ELR (cell line): ENCODE measurements around the gene UTS2B.

ENCODE experiments used
- DNase-seq: peaks from one replicate; pipeline ENCODE4 v3.0.0-alpha.2; 2015; ENCODE audit warnings: low read depth

UTS2B gene

DNA sequence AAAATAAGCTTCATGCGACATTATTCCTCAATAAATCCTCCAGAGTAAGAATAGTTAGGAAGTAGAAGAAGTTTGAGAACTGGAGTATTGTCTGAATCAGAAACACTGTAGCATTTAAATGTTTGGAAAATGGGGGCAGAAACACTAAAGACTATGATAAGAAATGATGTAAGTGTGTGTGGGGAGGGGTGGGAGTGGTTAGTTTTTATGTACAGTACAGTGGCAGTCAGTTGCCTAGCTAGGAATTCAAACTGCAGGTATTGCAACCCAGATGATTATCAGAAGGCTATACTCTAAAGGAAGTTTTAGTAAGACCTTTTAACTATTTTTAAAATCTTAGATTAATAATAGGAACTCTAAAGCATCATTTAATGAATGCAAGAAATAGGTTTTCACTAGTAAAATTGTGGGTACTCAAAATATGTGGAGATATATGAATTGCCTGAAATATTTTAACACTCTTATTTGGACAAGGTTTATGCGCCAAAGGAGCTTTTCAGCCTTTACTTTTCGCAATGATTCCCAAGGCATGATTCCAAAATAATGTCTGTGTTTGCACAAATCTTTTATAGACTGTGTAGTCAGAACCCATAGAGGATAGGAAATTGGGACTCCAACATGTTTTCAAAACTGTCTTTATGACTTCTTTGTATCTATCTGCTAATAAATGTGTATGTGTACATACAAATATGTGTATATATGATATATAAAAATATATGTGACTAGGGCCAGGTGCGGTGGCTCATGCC lies 9.1 kb downstream of the UTS2B start:
- no peak for DNase-seq

DNA sequence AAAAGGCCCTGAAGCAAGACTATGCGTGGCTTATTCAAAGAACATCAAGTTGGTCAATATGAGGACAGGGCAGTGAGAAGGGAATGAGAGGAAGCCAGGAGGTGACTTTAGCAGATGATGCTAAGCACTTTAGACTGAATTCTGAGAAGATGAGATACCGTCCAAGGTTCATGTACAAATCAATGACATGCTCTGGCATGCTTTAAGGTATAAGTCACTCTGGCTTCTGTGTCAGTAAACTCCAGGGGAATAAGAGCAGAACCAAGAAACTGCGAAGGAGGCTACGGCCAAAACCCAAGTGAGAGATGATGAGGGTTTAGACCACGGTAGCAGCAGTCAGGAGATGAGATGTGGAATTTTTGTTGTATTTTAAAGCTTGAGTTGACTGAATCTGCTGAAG lies 10.0 kb downstream of the UTS2B start:
- no peak for DNase-seq

DNA sequence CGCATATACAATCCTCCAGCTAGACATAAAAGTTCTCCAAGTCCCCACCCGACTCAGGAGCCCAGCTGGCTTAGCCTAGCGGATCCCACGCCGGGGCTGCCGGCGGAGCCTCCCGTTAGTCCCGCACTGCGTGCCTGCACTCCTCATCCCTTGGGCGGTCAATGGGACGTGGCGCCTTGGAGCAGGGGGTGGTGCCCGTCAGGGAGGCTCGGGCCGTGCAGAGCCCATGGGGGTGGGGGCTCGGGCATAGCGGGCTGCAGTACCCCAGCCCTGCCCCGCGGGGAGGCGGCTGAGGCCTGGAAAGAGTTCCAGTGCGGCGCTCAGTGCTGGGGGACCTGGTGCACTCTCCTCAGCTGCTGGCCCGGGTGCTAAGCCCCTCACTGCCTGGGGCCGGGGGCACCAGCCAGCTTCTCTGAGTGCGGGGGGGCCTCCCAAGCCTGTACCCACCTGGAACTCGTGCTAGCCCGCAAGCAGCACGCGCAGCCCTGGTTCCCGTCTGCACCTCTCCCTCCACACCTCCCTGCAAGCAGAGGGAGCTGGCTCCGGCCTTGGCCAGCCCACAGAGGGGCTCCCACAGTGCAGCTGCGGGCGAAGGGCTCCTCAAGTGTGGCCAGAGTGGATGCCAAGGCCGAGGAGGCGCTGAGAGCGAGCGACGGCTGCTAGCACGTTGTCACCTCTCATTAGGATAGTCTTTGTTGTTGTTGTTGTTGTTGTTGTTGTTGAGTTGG lies 13.3 kb downstream of the UTS2B start:
- DNase-seq, result no peak

DNA sequence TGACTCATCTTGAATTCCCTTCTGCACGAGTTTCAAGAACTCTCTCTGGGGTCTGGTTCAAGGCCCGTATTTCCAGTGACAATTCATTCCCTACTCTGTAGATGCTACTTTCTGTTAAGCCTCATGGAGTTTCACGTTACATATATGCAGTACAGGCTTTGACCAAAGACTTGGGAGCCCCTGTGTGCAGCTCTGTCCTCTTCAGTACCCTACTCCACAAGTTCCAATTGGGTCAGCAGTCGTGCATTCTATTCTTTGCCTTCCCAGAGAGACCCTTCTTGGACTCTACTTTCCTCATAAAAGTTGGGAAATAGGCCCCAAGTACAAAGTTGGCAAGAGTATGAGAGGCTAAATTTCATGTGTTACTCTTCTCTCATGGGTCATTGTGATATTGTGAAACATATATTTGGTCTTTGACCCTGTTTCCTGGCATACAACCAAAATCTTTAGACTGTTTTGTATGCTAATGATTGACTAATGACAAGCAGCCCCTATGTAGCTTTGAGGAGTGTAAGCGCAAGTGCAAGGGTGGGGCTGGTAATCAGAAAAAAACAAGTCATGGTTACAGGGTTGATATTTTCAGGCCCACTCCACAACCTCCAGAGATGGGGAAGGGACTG lies 16.1 kb downstream of the UTS2B start:
- DNase-seq, result no peak

DNA sequence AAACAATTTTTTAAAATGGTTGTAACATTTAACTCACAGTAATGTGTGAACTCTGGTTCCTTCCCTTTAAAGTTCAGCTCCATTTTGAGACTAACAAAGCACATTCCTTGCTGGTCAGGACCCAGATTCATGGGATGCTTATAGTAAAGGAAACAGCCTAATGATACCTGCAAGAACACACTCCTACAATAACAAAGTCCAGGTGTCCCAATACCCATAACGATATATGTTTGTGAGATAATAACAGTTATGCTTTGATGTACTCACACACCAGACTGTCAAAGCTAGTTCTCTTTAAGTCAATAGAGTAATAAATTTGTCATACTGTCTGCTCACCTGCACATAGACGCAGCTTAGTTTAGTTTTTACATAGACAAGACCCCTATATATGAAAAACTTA lies 17.0 kb downstream of the UTS2B start:
- DNase-seq, result no peak

DNA sequence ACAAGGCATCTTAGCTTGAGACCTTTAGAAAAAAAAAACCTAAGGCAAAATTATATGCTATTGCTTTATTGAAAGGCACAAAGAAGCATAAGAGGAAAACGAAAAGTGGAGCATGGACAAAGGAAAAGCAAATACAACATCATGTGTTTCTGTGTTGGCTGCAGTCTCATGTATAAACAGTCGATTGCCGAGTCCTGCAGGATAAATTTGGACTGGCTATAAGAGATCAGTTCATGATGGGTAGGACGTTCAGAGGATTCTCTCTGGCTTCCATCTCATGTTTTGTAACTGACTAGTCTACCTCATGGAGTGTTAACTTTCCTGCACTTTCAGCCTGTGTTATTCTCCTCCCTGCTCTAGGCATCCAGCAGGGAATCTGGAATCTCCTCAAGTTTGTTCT lies 23.0 kb downstream of the UTS2B start:
- no peak for DNase-seq

DNA sequence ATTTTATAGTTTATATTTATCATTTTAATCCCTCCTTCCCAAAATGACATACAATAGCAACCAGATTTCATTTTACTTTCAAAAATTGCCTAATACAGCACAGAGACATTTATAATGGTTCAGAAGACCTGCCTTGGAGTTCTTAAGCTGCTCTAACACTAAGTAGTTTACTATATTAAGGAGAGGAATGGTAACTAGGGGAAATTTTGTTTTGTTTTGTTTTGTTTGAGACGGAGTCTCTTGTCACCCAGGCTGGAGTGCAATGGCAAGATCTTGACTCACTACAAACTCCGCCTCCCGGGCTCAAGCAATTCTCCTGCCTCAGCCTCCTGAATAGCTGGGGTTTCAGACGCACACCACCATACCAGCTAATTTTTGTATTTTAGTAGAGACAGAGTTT lies 23.9 kb downstream of the UTS2B start:
- DNase-seq, result no peak

DNA sequence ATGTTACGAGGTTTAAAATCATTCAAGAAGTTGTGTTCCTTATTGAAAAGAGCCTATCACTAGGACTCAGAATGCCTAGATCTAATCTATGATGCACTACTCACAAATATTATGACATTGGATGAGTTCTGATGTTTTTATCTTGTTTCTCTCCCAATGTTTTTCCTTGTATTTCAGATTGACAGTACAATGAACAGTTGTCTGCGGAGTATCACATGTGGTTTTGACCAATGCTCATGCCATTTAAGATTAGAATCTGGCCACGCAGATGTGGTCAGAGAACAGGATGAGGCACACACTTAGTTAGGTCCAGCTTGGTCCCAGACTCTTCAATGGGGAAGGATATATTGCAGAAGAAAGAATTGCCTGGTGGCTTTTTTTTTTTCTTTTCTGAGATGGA lies 26.7 kb downstream of the UTS2B start:
- no peak for DNase-seq

DNA sequence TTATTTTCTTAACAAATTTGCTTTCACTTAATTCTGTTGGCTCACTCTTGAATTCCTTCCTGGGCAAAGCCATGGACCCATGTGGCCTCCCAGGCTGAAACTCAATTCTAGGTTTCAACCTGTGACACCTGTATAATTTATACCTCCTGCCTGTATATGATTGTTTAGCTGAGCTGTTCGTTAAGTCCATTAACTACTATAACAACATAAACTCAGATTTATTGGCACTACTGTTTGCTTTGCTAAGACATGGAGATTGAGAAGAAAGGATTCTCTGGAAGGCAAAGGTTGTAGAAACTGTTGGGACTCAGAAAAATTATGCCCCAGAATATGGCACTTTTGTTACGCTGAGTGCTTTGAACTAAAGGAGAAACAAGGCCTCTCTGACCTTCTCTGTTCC lies 27.9 kb downstream of the UTS2B start:
- no peak for DNase-seq

DNA sequence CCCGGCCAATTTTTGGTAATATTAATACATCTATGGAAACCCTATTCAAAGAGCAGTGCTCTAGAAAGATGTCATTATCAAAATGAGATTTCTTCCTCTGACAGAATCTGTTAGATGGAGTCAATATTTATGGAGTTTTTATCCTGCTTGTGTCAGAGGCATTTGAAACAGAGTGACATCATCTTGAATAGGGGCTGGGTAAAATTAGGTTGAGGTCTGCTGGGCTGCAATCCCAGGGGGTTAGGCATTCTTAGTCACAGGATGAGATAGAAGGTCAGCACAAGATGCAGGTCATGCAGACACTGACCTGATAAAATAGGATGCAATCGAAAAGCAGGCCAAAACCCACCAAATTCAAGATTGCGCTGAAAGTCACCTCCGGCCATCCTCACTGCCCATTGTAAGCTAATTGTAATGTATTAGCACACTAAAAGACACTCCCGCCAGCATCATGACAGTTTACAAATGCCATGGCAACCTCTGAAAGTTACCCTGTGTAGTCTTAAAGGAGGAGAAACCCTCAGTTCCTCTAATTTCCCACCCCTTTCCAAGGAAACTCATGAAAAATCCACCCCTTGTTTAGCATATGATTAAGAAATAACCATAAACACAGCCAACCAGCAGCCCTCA lies 28.4 kb downstream of the UTS2B start:
- DNase-seq, result no peak

DNA sequence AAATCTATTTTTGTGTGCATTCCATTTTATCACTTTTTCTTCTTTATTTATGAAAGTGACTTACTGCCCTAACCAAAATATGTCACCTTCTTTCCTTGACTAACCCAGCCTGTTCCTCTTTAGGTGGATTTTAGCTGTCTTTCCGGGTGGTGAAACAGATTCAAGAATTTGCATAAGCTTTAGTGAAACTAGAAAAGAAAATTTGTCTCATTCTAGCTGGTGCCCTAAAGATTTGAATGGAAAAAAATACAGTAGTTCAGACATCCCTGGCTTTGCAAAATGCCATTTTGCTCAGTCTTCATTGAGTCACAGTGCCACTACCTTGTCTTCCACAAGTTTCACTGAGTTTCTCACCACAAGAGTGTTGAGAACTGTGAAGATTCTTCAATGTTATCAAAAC lies 29.3 kb downstream of the UTS2B start:
- DNase-seq, result no peak

DNA sequence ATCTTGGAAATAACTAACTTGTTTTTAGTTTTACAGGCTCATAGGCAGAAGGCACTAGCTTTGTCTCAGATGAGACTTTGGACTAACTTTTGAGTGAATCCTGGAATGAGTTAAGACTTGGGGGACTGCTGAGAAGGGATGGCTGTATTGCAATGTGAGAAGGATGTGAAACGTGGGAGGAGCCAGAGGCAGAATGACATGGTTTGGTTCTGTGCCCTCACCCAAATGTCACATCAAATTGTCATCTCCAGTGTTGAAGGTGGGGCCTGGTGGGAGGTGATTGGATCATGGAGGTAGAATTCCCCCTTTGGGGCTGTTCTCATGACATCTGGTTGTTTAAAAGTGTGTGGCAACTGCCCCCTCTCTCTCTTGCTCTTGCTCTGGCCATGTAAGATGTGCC lies 29.9 kb downstream of the UTS2B start:
- no peak for DNase-seq

DNA sequence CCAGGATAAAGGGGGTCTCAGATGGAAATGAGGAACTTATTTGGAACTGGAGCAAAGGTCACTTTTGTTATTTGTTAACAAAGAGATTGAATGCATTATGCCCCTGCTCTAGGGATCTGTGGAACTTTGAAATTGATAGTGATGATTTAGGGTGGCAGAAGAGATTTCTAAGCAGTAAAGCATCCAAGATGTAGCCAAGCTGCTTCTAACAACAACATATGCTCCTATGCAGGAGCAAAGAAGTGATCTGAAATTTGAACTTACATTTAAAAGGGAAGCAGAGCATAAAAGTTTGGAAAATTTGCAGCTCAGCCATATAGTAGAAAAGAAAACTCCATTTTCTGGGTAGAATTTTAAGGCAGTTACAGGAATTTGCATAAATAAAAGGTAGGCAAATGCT lies 31.5 kb downstream of the UTS2B start:
- DNase-seq, result no peak

DNA sequence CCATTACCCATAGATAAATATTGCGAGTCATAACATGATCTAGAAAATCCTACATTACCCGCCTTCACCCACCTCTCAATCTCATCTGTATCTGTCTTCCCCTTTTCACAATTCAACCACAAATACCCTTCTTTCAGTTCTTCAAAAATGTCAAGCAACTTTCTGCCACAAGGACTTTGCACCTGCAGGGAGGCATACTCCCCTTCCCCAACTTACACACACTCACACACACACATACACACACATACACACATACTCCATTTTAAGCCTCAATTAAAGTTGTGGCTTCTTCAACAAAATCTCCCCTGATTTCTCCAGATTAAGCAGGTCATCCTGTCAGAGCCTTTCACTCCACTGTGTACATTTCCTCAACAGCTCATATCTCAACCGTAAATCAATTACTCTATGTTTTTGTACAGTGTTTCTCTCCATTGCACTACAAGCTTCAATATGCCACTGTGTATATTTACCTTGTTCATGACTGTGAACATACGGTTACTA lies 34.2 kb downstream of the UTS2B start:
- no peak for DNase-seq

DNA sequence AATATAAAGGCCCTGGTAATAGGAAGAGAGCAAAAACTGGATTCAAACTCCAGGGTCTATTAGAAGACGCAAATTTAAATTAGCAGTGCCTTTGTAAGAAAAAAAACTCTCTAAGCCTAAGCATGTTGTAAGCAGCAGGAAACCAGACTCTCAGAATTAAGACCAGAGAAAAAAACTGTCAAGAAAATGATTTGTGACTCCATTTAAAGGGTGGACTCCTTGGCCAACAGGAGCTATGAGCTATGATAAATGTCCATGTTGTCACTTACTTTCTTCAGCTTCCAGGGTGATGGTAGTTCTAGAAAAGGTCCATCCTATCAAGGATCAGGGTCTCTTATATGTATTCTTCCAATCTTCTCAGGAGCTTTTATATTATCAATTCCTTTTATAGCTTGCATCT lies 36.0 kb downstream of the UTS2B start:
- DNase-seq, result no peak

DNA sequence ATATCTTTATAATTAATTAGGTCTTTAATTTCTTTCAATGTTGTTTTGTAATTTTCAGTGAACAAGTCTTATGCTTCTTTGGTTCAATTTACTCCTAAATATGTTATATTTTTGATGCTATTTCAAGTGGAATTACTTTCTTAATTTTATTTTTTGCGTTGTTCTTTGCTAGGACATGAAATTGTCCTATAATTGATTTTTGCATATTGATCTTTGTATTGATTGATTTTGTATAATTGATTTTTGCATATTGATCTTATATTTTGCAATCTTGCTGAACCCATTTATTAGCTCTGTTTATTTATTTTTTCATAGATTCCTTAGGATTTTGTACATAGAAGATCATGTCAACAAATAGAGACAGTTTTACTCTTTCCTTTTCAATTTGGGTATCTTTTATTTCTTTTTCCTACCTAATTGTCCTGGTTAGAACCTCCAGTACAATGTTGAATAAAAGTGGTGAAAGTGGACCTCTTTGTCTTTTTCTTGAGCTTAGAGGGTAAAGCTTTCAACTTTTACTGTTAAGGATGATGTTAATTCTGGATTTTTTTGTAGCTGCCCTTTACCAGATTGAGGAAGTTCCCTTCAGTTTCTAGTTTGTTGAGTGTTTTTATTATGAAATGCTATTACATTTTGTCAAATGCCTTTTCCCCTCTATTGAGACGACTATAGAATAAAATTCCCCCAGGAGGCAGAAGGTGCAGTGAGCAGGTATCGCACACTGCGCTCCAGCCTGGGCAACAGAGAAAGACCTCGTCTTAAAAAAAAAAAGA lies 37.9 kb downstream of the UTS2B start:
- no peak for DNase-seq

DNA sequence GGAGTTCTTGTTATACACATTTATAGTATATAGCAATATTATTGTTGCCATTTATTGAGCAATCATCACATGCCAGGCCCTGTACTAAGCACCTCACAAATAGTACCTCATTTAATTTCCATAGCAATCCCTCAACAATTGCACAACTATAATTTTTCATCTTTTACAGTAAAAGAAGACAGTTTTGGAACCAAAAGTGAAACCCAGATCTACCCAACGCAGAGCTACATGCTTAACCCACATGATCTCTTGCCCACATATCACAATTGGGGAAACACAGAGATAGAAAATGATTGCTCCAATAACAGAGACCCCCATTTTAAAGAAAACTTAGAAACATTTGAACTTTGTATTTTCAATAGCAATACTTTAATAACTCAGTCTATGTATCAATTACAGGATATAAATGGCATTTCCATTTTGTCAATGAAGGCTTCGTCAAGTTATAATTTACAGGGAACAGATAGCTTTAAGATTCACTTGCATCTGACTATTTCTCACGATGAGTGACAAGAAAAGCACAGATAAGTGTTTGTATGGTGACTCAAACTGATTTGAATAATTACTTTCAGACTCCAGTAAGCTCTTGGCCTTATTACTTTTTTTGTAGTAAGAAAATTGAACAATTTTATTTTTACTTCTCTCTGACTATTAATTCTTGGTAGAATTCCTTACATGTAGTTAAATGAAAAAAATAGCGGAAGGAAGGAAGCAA lies 39.9 kb downstream of the UTS2B start:
- DNase-seq, result no peak

DNA sequence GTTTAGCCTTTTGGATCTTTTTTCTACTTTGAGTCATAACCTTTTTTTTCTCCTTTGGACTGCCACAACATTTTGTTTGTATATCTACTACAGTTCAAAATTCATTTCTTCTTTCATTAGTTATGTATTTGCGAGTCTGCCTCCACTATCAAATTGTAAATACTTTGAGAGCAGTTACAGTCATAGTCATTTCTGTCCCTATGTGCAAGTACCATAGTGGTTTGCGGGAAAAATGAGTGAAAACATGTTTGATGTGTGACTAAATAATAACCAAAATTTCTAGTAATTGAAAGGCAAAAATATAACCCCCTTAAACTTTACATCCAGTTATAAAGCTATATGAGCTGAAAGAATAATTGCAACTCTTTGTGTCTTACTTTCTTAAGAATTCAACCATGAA lies 46.9 kb downstream of the UTS2B start:
- DNase-seq, result no peak

DNA sequence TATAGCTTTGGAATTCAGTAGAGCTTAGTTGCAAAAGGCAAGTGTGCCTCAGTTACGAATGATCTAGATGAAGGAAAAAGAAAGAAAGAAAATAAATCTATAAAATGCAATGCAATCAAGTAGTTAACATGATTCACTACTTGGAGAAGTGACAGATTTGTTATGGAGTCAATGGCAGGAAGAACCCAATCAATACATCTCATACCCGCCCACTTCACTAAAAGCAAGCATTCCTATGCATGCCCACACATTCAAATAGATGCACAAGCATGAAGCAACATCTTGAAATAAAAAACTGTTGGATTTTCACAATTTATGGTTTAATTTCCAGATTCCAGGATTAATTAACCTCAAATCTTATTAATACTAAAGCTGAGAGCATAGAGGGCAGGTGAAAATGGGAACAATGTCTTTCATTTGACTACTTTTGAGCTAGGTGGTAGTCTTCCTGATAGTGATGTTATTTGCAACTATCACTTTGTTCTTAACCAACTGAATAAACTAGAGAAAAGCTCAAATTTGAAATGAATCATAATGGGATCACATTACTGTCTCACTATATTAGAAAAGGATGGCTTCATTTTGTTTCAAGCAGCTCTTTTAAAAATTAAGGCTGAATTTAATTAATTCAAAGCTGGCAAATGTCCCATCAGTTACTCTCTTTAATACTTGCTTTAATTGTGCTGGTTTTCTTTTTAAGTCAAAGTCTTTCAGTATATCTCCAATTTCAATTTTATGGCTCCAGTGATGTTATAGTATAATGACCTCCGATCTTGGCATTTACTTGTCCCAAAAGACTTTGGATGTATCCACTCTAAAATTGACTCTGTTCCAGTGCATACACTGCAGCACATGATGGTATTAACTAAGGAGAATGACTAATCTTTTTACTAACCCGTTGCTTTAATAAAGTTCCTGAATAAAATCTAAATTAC lies 47.8 kb downstream of the UTS2B start:
- DNase-seq, result no peak

DNA sequence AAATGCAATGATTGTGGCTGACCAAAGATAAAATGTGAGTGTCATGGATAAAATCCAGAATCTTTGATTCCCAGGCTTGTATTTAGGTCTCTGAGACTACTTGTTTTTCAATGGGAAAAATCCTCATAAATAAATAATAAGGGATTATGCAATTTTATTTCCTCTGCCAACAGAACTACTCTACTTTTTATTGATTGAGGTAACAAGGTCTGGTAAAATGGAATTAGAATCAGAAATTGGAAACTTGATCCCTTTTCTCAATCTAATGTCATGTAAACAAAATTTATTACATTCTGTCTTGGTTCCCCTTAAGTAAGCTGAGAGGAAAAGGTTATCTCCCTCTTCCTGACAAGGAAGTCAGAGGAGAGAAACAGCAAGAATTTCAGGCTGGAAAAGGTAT lies 49.4 kb downstream of the UTS2B start:
- DNase-seq, result no peak
